ENCODE results near the gene HDAC3.

The HDAC3 gene

GRCh38 chr5:141618804-141619554 lies 17.7 kb downstream of the HDAC3 start, which contains the start of gene DIAPH1:
TSS of gene DIAPH1 (minus strand) at chr5:141619000. CDS start at chr5:141618914, 86 bp downstream.
- TF ChIP-seq CTCF (IDR thresholded peaks at IDR 0.05) (peak; percentile 97), ZFX (IDR thresholded peaks at IDR 0.05; ENCODE audit: borderline replicate concordance) (no peak)
- peak within 1 kb of the TSS; percentile 96 for H3K27ac ChIP-seq

GRCh38 chr5:141618030-141618803 lies 18.4 kb downstream of the HDAC3 start:
- peak overlapping the region; percentile 96 for H3K27ac ChIP-seq
- TF ChIP-seq CTCF (IDR thresholded peaks at IDR 0.05) (no peak), ZFX (IDR thresholded peaks at IDR 0.05; ENCODE audit: borderline replicate concordance) (no peak)

GRCh38 chr5:141617682-141618029 lies 19.0 kb downstream of the HDAC3 start:
- H3K27ac ChIP-seq = peak overlapping the region; percentile 96
- no peak for TF ChIP-seq CTCF (IDR thresholded peaks at IDR 0.05)
- no peak for TF ChIP-seq ZFX (IDR thresholded peaks at IDR 0.05; ENCODE audit: borderline replicate concordance)

GRCh38 chr5:141617128-141617527 lies 19.5 kb downstream of the HDAC3 start:
- no peak for TF ChIP-seq ZFX (IDR thresholded peaks at IDR 0.05; ENCODE audit: borderline replicate concordance)
- TF ChIP-seq CTCF (IDR thresholded peaks at IDR 0.05) = no peak
- peak overlapping the region; percentile 96 for H3K27ac ChIP-seq

- H3K27ac ChIP-seq = no peak overlapping the region
Measured at GRCh38 chr5:141615991-141616720, 20.5 kb downstream of the HDAC3 start.

GRCh38 chr5:141613344-141613743 lies 23.3 kb downstream of the HDAC3 start:
- TF ChIP-seq ZFX (IDR thresholded peaks at IDR 0.05; ENCODE audit: borderline replicate concordance) = no peak
- no peak for TF ChIP-seq CTCF (IDR thresholded peaks at IDR 0.05)
- H3K27ac ChIP-seq = no peak overlapping the region

More at GRCh38 chr5:141615991-141616720, 20.5 kb downstream of the HDAC3 start:
- no peak for TF ChIP-seq ZFX (IDR thresholded peaks at IDR 0.05; ENCODE audit: borderline replicate concordance)
- TF ChIP-seq CTCF (IDR thresholded peaks at IDR 0.05) = no peak
